DOHH2 (cell line): ENCODE data around the gene CHCHD6.

Source experiments
- EZH2phosphoT487 ChIP-seq: fragments of 200-600 bp; sonication (generic); IDR thresholded peaks from 2 replicates; pipeline ENCODE4 v1.6.1; 2017; ENCODE audit warnings: borderline replicate concordance, mild to moderate bottlenecking, antibody characterized with exemption, low read length, moderate library complexity, mixed read lengths
- TF ChIP-seq, protein P1 (sequence below): fragments of 200-600 bp; sonication (generic); IDR thresholded peaks from one replicate; pipeline ENCODE4 v1.5.1; 2014; ENCODE audit warnings: antibody characterized with exemption, mild to moderate bottlenecking, low read depth, low read length; ENCODE audit not compliant: poor library complexity, severe bottlenecking

DNA sequence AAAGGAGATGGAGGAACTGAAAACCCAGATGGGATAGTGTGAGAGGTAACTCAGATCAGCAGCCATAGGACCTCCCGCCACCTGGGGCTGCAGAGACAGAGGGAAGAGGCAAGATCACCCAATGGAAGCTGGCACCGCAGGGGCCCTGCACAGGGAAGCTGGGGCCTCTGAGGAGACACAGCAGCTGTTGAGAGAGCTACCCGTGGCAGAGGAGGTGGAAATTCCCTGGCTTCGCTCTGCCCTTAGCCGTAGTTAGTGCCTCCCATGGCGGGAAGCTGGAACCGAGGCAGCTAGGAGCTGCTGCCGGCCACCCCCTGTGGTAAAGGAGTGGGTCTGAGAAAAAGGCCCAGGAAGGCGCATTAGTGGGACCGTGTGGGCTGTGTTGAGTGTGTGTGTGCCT lies 260.9 kb downstream of the CHCHD6 start:
- TF ChIP-seq, protein P1, sequence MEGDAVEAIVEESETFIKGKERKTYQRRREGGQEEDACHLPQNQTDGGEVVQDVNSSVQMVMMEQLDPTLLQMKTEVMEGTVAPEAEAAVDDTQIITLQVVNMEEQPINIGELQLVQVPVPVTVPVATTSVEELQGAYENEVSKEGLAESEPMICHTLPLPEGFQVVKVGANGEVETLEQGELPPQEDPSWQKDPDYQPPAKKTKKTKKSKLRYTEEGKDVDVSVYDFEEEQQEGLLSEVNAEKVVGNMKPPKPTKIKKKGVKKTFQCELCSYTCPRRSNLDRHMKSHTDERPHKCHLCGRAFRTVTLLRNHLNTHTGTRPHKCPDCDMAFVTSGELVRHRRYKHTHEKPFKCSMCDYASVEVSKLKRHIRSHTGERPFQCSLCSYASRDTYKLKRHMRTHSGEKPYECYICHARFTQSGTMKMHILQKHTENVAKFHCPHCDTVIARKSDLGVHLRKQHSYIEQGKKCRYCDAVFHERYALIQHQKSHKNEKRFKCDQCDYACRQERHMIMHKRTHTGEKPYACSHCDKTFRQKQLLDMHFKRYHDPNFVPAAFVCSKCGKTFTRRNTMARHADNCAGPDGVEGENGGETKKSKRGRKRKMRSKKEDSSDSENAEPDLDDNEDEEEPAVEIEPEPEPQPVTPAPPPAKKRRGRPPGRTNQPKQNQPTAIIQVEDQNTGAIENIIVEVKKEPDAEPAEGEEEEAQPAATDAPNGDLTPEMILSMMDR = no peak
- TF ChIP-seq EZH2phosphoT487 = no peak
